Activated CD8-positive, alpha-beta memory T cell treated with anti-CD3 and anti-CD28 coated beads for 48 hours (primary cell): ENCODE measurements around the gene TMPRSS12.
"Not testable (repeated sequence)": the region's sequence is repeated elsewhere in the genome, so short reads cannot be mapped to it uniquely, and the experiment has no call there.

Source experiments
- DNase-seq, 3 experiments: peaks; one replicate each; pipeline ENCODE4 v3.0.0-alpha.2; 2020; ENCODE audit warnings: low read depth in 2 of 3, low spot score in 2 of 3

The TMPRSS12 gene

GRCh38 chr12:50925920-50926319, 83.2 kb downstream of the TMPRSS12 start:
- DNase-seq, result no peak

- DNase-seq, result no peak
Measured at GRCh38 chr12:50926415-50926814, 83.7 kb downstream of the TMPRSS12 start.

- not testable (repeated sequence) for DNase-seq
Measured at GRCh38 chr12:50926932-50927331, 84.2 kb downstream of the TMPRSS12 start.

- no peak for DNase-seq
Measured at GRCh38 chr12:50927356-50927755, 84.6 kb downstream of the TMPRSS12 start.

- no peak for DNase-seq
Measured at GRCh38 chr12:50927766-50928224, 85.1 kb downstream of the TMPRSS12 start.

- no peak for DNase-seq
Measured at GRCh38 chr12:50928392-50928791, 85.7 kb downstream of the TMPRSS12 start.

- DNase-seq, result no peak
Measured at GRCh38 chr12:50929831-50930230, 87.1 kb downstream of the TMPRSS12 start.

- not testable (repeated sequence) for DNase-seq
Measured at GRCh38 chr12:50930477-50930876, 87.8 kb downstream of the TMPRSS12 start.

- DNase-seq, result no peak
Measured at GRCh38 chr12:50932787-50933280, 90.1 kb downstream of the TMPRSS12 start.

GRCh38 chr12:50933459-50934124, 90.9 kb downstream of the TMPRSS12 start:
- no peak for DNase-seq

GRCh38 chr12:50934371-50934851, 91.7 kb downstream of the TMPRSS12 start:
- no peak for DNase-seq

GRCh38 chr12:50934981-50935807, 92.5 kb downstream of the TMPRSS12 start:
- no peak for DNase-seq

- no peak for DNase-seq
Measured at GRCh38 chr12:50936821-50937530, 94.2 kb downstream of the TMPRSS12 start.
